T1000 (cell line): Measurements from ENCODE around the gene SLC26A2.
A peak's percentile ranks its signal among the peaks of the same experiment; 100 is the strongest.
"Not testable (repeated sequence)": the region's sequence is repeated elsewhere in the genome, so short reads cannot be mapped to it uniquely, and the experiment has no call there.

Experiments
- DNase-seq: peaks from one replicate; lab custom pipeline; 2025; ENCODE audit warnings: mixed read lengths; lab: John Stamatoyannopoulos, UW

SLC26A2 gene

GRCh38 chr5:149937610-149938009, 22.9 kb upstream of the SLC26A2 start:
- DNase-seq = no peak

GRCh38 chr5:149938279-149938678, 22.3 kb upstream of the SLC26A2 start:
- no peak for DNase-seq

- DNase-seq = peak; percentile 59
Observed at GRCh38 chr5:149938791-149939358, 21.7 kb upstream of the SLC26A2 start.

- no peak for DNase-seq
Observed at GRCh38 chr5:149939546-149939945, 21.0 kb upstream of the SLC26A2 start.

GRCh38 chr5:149940077-149940574, 20.4 kb upstream of the SLC26A2 start:
- DNase-seq = no peak

- DNase-seq = no peak
Observed at GRCh38 chr5:149940941-149941644, 19.5 kb upstream of the SLC26A2 start.

- DNase-seq = no peak
Observed at GRCh38 chr5:149941795-149942194, 18.8 kb upstream of the SLC26A2 start.

GRCh38 chr5:149942199-149942598, 18.4 kb upstream of the SLC26A2 start:
- no peak for DNase-seq

- not testable (repeated sequence) for DNase-seq
Observed at GRCh38 chr5:149942741-149943169, 17.8 kb upstream of the SLC26A2 start.

GRCh38 chr5:149943177-149943949, 17.2 kb upstream of the SLC26A2 start:
- DNase-seq = not testable (repeated sequence)

- DNase-seq = no peak
Observed at GRCh38 chr5:149944666-149945065, 15.9 kb upstream of the SLC26A2 start, which contains the start of gene PDE6A. Gene PDE6A, minus strand, starts transcription at chr5:149944793. Its CDS starts 120 bp downstream, at chr5:149944673.

- DNase-seq = no peak
Observed at GRCh38 chr5:149946118-149946517, 14.4 kb upstream of the SLC26A2 start.

- DNase-seq = no peak
Observed at GRCh38 chr5:149948993-149949392, 11.6 kb upstream of the SLC26A2 start.

- no peak for DNase-seq
Observed at GRCh38 chr5:149951138-149951749, 9.3 kb upstream of the SLC26A2 start.

GRCh38 chr5:149953436-149954121, 7.0 kb upstream of the SLC26A2 start:
- DNase-seq = no peak

GRCh38 chr5:149954798-149955197, 5.8 kb upstream of the SLC26A2 start:
- no peak for DNase-seq

GRCh38 chr5:149956685-149957084, 3.9 kb upstream of the SLC26A2 start:
- no peak for DNase-seq

GRCh38 chr5:149957855-149958254, 2.7 kb upstream of the SLC26A2 start:
- no peak for DNase-seq

GRCh38 chr5:149959406-149960236, 937 bp upstream of the SLC26A2 start:
- DNase-seq = no peak

GRCh38 chr5:149961186-149961685, 678 bp downstream of the SLC26A2 start:
- DNase-seq = no peak
